Measurements from ENCODE around the gene PADI6. TPM values are rescaled to one million over a fixed set of nuclear protein-coding genes. Genes with fewer than 3 reads are reported as not detected.

PADI6 gene
- total and polyA plus RNA-seq, 10 of the 15 experiments (the other 5 are each of a cell fraction or from before 2014, with no cell fraction given), result not detected

- Histone ChIP-seq H3K36me3 (ENCODE audit: control insufficient read depth in 2 of 2, insufficient read depth in 2 of 2, low read length in 1 of 2) (peaks cover 26 to 51% of the 10 kb centered on the region in 2 experiments; a peak in 3 of 4 replicates), H3K79me2 (ENCODE audit: control insufficient read depth, insufficient read depth, low read length) (peaks cover 46% of the 10 kb centered on the region), H3K27me3 (replicated peaks in 1 of 2; ENCODE audit: control insufficient read depth in 2 of 2, insufficient read depth in 2 of 2, low read length in 1 of 2) (no peaks in the 10 kb centered on the region), H3K4me1 (ENCODE audit: control insufficient read depth, insufficient read depth, low read length) (peaks cover 10% of the 10 kb centered on the region), H3K4me3 (no peak overlapping the region), H3K27ac (ENCODE audit: control insufficient read depth, insufficient read depth) (no peak overlapping the region), H3K9me3 (replicated peaks; ENCODE audit: control insufficient read depth, insufficient read depth, low read length) (no peaks in the 10 kb centered on the region), H3K4me2 (ENCODE audit: control insufficient read depth, insufficient read depth) (no peak overlapping the region), H4K20me1 (ENCODE audit: control insufficient read depth, insufficient read depth) (peaks cover 9% of the 10 kb centered on the region; the same call in 1 of the 2 replicates), H2AFZ (ENCODE audit: control insufficient read depth, low read depth, low read length) (no peak overlapping the region), H3K9ac (ENCODE audit: control insufficient read depth, insufficient read depth, low read length) (no peak overlapping the region)
- ChIA-PET POLR2A (no interaction called here), RAD21 (ENCODE audit: unreplicated experiment) (no interaction called here), CTCF (interaction anchor here (1.3 kb wide), 1 partner anchor 10 kb away, joined by 3 read pairs; the partner anchor contains the start of gene RCC2), SMC1A (ENCODE audit: uncharacterized antibody, unreplicated experiment) (no interaction called here)
- no peak for ATAC-seq
- intact Hi-C loops (cut with micrococcal nuclease; ENCODE audit: unreplicated experiment) (no loop called here), in situ Hi-C loops (cut with MboI) (no loop called here)
- TF ChIP-seq TBL1XR1 (IDR thresholded peaks at IDR 0.05; ENCODE audit: low read depth, low read length), result no peak
- TF ChIP-seq POU2F2 (IDR thresholded peaks at IDR 0.05; ENCODE audit: borderline replicate concordance, low read depth, low read length), result no peak
- no peak for TF ChIP-seq ESRRA (IDR thresholded peaks at IDR 0.05; ENCODE audit: low read length)
- TF ChIP-seq ATF2 (IDR thresholded peaks at IDR 0.05; ENCODE audit: low read length), result no peak
- TF ChIP-seq, protein P1, sequence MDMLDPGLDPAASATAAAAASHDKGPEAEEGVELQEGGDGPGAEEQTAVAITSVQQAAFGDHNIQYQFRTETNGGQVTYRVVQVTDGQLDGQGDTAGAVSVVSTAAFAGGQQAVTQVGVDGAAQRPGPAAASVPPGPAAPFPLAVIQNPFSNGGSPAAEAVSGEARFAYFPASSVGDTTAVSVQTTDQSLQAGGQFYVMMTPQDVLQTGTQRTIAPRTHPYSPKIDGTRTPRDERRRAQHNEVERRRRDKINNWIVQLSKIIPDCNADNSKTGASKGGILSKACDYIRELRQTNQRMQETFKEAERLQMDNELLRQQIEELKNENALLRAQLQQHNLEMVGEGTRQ (IDR thresholded peaks at IDR 0.05; ENCODE audit: borderline replicate concordance, low read depth, low read length), result no peak
- TF ChIP-seq YY1 (IDR thresholded peaks at IDR 0.05; ENCODE audit: low read depth, low read length), result no peak
- TF ChIP-seq IKZF1 (conservative IDR thresholded peaks at IDR 0.05), result no peak
- TF ChIP-seq CHD2 (IDR thresholded peaks at IDR 0.05; ENCODE audit: borderline replicate concordance, low read depth, low read length), result no peak
- no peak for FAIRE-seq
- DNase-seq (ENCODE audit: low read depth, low spot score), result no peak
- no TSS peak for BruUV-seq (replicated peaks)
- WGBS (ENCODE audit: insufficient coverage, insufficient replicate concordance, low lambda C conversion rate, missing lambda C conversion rate), result 92% methylated on average over 9 of the region's 9 CpGs
Observed at GRCh38 chr1:17429183-17429582, 57.2 kb downstream of the PADI6 start.
